AG09319 (cell line): Measurements from ENCODE around the gene CHMP4B.
"Not testable (repeated sequence)": the region's sequence is repeated elsewhere in the genome, so short reads cannot be mapped to it uniquely, and the experiment has no call there.

Experiments used
- DNase-seq: peaks from one replicate; pipeline ENCODE4 v3.0.0-alpha.2; 2010; ENCODE audit warnings: low read depth; ENCODE audit errors: extremely low read depth
- TF ChIP-seq, protein P1 (sequence below): IDR thresholded peaks from 2 replicates; pipeline ENCODE4 v1.5.1; 2011; ENCODE audit warnings: low read depth, mild to moderate bottlenecking, inconsistent platforms, low read length, moderate library complexity

CHMP4B gene

DNA sequence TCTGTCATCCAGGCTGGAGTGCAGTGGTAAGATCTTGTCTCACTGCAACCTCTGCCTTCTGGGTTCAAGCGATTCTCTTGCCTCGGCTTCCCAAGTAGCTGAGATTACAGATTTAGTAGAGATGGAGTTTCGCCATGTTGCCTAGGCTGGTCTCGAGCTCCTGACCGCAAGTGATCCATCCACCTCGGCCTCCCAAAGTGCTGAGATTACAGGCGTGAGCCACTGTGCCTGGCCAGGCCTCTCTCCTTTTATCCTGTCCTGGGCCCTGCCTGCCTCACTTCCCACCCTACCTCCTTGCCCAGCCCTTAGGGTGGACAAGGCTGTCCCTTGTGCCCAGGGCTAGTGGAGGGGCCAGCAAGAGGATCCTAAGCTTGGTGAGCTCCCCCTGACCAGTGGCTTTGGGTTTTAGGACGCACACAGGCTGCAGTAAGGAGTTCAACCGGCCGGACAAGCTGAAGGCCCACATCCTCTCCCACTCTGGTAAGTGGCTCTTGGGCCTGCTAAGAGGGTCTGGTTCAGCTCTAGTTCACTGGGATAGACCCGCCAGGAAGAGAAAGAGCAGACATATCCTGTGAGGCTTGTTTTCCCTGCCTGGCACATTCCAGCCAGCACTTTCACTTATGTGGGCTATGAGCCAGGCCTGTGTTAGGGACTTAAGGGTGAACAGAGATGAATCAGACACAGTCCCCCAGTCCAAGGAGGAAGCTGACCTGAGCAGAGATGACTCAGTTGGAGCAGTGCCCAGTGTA is 21.9 kb upstream of the CHMP4B start:
- DNase-seq = peak; percentile 56
- TF ChIP-seq, protein P1, sequence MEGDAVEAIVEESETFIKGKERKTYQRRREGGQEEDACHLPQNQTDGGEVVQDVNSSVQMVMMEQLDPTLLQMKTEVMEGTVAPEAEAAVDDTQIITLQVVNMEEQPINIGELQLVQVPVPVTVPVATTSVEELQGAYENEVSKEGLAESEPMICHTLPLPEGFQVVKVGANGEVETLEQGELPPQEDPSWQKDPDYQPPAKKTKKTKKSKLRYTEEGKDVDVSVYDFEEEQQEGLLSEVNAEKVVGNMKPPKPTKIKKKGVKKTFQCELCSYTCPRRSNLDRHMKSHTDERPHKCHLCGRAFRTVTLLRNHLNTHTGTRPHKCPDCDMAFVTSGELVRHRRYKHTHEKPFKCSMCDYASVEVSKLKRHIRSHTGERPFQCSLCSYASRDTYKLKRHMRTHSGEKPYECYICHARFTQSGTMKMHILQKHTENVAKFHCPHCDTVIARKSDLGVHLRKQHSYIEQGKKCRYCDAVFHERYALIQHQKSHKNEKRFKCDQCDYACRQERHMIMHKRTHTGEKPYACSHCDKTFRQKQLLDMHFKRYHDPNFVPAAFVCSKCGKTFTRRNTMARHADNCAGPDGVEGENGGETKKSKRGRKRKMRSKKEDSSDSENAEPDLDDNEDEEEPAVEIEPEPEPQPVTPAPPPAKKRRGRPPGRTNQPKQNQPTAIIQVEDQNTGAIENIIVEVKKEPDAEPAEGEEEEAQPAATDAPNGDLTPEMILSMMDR = no peak

DNA sequence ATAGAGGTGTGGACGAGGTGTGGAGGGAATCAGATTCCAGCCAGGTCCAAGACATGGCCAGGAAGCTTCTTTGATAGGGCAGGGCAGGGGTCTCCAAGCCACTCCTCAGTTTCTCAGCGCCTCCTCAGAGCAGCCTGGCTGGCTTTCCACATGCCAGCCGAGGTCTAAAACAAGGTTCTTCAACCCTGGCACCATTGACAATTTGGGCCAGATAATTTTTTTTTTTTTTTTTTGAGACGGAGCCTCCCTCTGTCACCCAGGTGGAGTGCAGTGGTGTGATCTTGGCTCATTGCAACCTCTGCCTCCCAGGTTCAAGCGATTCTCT is 21.3 kb upstream of the CHMP4B start:
- TF ChIP-seq, protein P1 = no peak
- no peak for DNase-seq

DNA sequence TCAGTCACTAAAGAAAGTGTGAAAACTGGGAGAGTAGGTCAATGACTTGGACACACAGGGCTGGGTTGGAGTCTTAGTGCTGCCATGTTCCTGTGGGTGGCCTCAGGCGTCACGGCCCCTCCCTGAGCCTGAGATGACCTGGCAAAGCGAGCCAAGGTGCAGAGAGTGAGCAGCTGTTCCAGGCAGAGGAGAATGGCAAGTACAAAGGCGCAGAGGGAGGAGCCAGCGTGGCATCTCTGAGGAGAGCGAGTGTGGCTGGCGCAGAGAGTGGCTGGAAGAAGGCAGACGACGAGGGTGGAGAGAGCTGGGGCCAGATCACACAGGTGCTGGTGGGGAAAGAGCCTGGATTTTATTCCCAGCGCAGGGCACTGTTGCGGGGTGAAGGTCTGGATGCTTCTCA is 20.6 kb upstream of the CHMP4B start:
- no peak for DNase-seq
- TF ChIP-seq, protein P1 = no peak

DNA sequence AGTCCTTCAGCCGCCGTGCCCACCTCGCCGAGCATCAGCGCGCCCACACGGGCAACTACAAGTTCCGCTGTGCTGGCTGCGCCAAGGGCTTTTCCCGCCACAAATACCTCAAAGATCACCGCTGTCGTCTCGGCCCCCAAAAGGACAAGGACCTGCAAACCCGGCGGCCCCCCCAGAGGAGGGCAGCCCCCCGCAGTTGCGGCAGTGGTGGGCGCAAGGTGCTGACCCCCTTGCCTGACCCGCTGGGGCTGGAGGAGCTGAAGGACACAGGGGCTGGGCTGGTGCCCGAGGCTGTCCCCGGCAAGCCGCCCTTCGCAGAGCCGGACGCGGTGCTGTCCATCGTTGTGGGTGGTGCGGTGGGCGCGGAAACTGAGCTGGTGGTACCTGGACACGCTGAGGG is 20.1 kb upstream of the CHMP4B start:
- TF ChIP-seq, protein P1 = no peak
- no peak for DNase-seq

DNA sequence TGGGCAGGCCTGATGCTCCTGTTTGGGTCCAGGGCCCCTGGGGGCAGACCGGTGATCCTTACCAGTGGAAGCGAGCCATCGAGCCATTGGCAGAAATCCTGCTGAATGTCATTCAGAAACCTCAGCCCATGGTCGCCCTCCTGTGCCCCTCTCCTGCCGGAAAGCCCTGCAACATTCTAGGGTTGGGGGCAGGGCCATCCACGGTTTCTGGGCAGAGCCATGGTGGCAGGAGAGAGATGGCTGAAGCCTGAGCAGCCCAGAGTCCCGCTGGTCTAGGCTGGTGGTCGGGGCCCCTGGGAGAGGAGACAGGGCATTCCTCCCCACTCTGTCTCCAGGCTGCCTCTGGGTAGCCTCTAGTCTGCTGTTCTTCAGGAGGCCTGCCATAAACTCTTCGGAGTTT is 19.6 kb upstream of the CHMP4B start:
- DNase-seq = no peak
- TF ChIP-seq, protein P1 = no peak

DNA sequence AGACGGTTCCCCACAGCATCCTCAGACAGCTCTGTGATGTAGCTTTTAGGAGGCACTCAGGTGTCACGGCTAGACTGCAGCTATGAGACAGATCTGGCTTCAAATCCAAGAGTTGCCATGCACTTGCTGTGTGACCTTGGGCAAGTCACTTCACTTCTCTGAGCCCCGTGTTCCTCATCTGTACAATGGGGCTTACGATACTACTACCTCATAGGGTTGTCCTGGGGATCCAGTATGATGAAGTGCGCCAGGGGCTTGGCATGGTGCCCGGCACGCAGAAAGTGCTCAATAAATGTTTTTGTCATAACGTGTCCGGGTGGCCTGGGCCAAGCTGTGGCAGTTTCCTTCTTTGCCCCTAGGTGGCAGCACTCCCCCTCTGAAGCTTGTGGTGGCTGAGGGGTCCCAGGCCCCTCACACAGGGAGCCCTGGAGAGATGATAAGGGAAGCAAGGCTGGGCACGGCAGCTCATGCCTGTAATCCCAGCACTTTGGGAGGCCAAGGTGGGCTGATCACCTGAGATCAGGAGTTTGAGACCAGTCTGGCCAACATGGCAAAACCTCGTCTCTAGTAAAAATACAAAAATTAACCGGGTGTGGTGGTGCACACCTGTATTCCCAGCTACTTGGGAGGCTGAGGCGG is 19.1 kb upstream of the CHMP4B start:
- DNase-seq = no peak
- TF ChIP-seq, protein P1 = peak; percentile 70

DNA sequence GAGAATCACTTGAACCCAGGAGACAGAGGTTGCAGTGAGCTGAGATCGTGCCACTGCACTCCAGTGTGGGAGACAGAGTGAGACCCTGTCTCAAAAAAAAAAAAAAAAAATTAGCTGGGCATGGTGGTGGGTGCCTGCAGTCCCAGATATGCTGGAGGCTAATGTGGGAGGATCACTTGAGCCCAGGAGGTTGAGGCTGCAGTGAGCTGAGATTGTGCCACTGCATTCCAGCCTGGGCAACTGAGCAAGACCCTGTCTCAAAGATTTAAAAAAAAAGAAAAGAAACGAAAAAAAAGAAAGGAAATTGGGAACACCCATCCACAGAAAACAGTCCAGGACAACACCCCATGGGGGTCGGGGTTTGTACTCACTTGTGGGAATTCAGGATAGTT is 18.6 kb upstream of the CHMP4B start:
- not testable (repeated sequence) for DNase-seq
